Endothelial cell of umbilical vein (primary cell): ENCODE measurements around the gene EP400.
"Not testable (repeated sequence)": the region's sequence is repeated elsewhere in the genome, so short reads cannot be mapped to it uniquely, and the experiment has no call there.

ENCODE experiments used
- CTCF ChIP-seq, 2 donors: IDR thresholded peaks; 1 replicate in 1 of 2; 2 replicates in 1 of 2; pipeline ENCODE4 v1.5.1; 2011; ENCODE audit warnings: low read length in 2 of 2, mild to moderate bottlenecking in 2 of 2, moderate library complexity in 2 of 2, control low read depth in 1 of 2, inconsistent platforms in 1 of 2, low read depth in 1 of 2; ENCODE audit not compliant: insufficient read depth in 1 of 2; ENCODE audit errors: extremely low read depth in 1 of 2
- EZH2 ChIP-seq: IDR thresholded peaks from 2 replicates; pipeline ENCODE4 v1.6.1; 2012; ENCODE audit warnings: borderline replicate concordance, low read depth, mild to moderate bottlenecking, moderate library complexity, low read length, inconsistent platforms; ENCODE audit not compliant: severe bottlenecking
- GATA2 ChIP-seq: IDR thresholded peaks from 2 replicates; pipeline ENCODE4 v1.7.0; 2011; ENCODE audit warnings: low read depth, mild to moderate bottlenecking, moderate library complexity, mixed read lengths, low read length; ENCODE audit not compliant: insufficient read length, insufficient read depth
- JUN ChIP-seq: IDR thresholded peaks from 2 replicates; pipeline ENCODE4 v1.6.1; 2011; ENCODE audit warnings: borderline replicate concordance, low read depth; ENCODE audit not compliant: insufficient read length, insufficient read depth
- MAX ChIP-seq: IDR thresholded peaks from 2 replicates; pipeline ENCODE4 v1.6.1; 2011; ENCODE audit not compliant: insufficient read depth, insufficient read length
- MYC ChIP-seq: IDR thresholded peaks from one replicate; pipeline ENCODE4 v1.6.1; 2011; ENCODE audit warnings: mild to moderate bottlenecking, low read depth, low read length
- POLR2A ChIP-seq: IDR thresholded peaks from 2 replicates; pipeline ENCODE4 v1.6.1; 2012; ENCODE audit warnings: low read depth, mild to moderate bottlenecking, control low read depth, low read length
- POLR2AphosphoS5 ChIP-seq: IDR thresholded peaks from 2 replicates; pipeline ENCODE4 v1.6.1; 2012; ENCODE audit warnings: low read depth, mild to moderate bottlenecking, control low read depth, low read length, moderate library complexity; ENCODE audit not compliant: insufficient read depth

GRCh38 chr12:132051718-132052117, 102.0 kb downstream of the EP400 start:
- TF ChIP-seq EZH2, POLR2AphosphoS5, JUN, POLR2A, MAX, MYC, GATA2: not testable (repeated sequence)
- peak in 1 of 2 donors; percentile 21 for TF ChIP-seq CTCF (IDR thresholded peaks at IDR 0.05; ENCODE audit: extremely low read depth in 1 of 2, insufficient read depth in 1 of 2, low read depth in 1 of 2, low read length in 2 of 2)
